Measurements from ENCODE around the gene INTS13.

DNA sequence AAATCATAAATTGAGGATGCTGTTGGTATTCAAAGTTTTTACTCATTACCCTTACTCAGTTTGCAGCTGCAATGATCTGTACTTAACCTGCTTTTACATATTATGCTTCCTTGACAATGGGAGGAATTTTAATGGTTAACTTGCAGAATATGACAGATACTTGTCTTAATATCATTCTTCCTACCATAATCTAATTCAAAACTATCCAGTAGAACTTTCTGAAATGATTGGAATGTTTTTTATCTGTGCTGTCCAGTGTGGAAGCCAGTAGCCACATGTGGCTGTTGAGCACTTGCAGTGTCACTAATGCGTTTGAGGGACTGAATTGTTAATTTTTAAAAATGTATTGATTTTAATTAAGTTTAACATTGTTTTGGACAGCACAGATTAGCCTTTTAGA, 24.0 kb upstream of the INTS13 start:
- no peak for TF ChIP-seq POLR2A (IDR thresholded peaks at IDR 0.05; ENCODE audit: extremely low read depth, insufficient read length)
- TF ChIP-seq, protein P1, sequence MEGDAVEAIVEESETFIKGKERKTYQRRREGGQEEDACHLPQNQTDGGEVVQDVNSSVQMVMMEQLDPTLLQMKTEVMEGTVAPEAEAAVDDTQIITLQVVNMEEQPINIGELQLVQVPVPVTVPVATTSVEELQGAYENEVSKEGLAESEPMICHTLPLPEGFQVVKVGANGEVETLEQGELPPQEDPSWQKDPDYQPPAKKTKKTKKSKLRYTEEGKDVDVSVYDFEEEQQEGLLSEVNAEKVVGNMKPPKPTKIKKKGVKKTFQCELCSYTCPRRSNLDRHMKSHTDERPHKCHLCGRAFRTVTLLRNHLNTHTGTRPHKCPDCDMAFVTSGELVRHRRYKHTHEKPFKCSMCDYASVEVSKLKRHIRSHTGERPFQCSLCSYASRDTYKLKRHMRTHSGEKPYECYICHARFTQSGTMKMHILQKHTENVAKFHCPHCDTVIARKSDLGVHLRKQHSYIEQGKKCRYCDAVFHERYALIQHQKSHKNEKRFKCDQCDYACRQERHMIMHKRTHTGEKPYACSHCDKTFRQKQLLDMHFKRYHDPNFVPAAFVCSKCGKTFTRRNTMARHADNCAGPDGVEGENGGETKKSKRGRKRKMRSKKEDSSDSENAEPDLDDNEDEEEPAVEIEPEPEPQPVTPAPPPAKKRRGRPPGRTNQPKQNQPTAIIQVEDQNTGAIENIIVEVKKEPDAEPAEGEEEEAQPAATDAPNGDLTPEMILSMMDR (IDR thresholded peaks at IDR 0.05; ENCODE audit: low read depth, low read length) = no peak
- TF ChIP-seq, protein P2, sequence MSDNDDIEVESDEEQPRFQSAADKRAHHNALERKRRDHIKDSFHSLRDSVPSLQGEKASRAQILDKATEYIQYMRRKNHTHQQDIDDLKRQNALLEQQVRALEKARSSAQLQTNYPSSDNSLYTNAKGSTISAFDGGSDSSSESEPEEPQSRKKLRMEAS (IDR thresholded peaks at IDR 0.05; ENCODE audit: low read depth, low read length) = no peak
